ENCODE data around the gene SLC17A8.

DNA sequence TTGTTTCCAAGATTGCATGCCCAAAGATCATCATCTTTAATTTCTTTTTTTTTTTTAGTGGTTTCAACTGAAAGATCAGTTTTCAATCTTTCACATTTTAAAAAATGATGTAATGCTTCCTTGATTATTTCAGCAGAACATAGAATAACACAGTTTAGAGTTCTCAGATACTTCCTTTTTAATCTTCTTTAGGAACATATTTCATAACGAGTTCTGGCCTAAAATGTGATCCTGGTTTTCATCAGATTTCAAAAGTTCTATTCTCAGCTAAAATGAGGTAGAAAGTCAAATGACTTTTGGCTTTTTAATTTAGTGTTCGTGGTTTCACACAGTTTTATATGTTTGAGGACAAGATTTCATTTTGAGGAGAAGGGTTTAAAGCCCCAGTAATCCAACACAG is 76.8 kb downstream of the SLC17A8 start:
- TF ChIP-seq, protein P1, sequence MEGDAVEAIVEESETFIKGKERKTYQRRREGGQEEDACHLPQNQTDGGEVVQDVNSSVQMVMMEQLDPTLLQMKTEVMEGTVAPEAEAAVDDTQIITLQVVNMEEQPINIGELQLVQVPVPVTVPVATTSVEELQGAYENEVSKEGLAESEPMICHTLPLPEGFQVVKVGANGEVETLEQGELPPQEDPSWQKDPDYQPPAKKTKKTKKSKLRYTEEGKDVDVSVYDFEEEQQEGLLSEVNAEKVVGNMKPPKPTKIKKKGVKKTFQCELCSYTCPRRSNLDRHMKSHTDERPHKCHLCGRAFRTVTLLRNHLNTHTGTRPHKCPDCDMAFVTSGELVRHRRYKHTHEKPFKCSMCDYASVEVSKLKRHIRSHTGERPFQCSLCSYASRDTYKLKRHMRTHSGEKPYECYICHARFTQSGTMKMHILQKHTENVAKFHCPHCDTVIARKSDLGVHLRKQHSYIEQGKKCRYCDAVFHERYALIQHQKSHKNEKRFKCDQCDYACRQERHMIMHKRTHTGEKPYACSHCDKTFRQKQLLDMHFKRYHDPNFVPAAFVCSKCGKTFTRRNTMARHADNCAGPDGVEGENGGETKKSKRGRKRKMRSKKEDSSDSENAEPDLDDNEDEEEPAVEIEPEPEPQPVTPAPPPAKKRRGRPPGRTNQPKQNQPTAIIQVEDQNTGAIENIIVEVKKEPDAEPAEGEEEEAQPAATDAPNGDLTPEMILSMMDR (IDR thresholded peaks at IDR 0.05; ENCODE audit: low read depth, low read length), result no peak
- no peak for TF ChIP-seq EZH2phosphoT487 (IDR thresholded peaks at IDR 0.05; ENCODE audit: low read depth)

Measured in OCI-LY3 (cell line).